ENCODE results near the gene MGAT4C. TPM values are rescaled to one million over a fixed set of nuclear protein-coding genes. Genes with fewer than 3 reads are reported as not detected.

Gene MGAT4C
- total RNA-seq, 1 experiment from 2014 or later = not detected

GRCh38 chr12:85927166-85927565 is 329.0 kb downstream of the MGAT4C start:
- H3K36me3 Mint-ChIP-seq (ENCODE audit: insufficient read depth, unreplicated experiment) = no peaks in the 10 kb centered on the region
- H3K9me3 Mint-ChIP-seq (ENCODE audit: unreplicated experiment) = no peaks in the 10 kb centered on the region
- no peak overlapping the region for H3K27ac Mint-ChIP-seq (ENCODE audit: low read depth, unreplicated experiment)
- POLR2A ChIA-PET = no interaction called here
- no peak for DNase-seq (ENCODE audit: unreplicated experiment)
- H3K4me3 Mint-ChIP-seq (ENCODE audit: unreplicated experiment) = no peak overlapping the region
- intact Hi-C loops (cut with micrococcal nuclease) = loop anchor here (10.0 kb wide), 1 partner anchor 988 kb away; no protein-coding TSS in a partner anchor
- no peaks in the 10 kb centered on the region for H3K27me3 Mint-ChIP-seq (ENCODE audit: insufficient read depth, unreplicated experiment)
- TF ChIP-seq CTCF (IDR thresholded peaks at IDR 0.05; ENCODE audit: unreplicated experiment) = no peak
- H3K4me1 Mint-ChIP-seq (ENCODE audit: insufficient read depth, unreplicated experiment) = no peaks in the 10 kb centered on the region
- CTCF ChIA-PET = interaction anchor here (1.0 kb wide), 1 partner anchor 1921 kb away, joined by 4 read pairs; no protein-coding TSS in a partner anchor
- no TSS peak for BruUV-seq (replicated peaks)

GRCh38 chr12:85923767-85924331 is 332.3 kb downstream of the MGAT4C start:
- intact Hi-C loops (cut with micrococcal nuclease) = loop anchor here (1.0 to 10.0 kb wide), 4 partner anchors 27 to 991 kb away; no protein-coding TSS in a partner anchor
- no peaks in the 10 kb centered on the region for H3K4me1 Mint-ChIP-seq (ENCODE audit: insufficient read depth, unreplicated experiment)
- H3K27me3 Mint-ChIP-seq (ENCODE audit: insufficient read depth, unreplicated experiment) = no peaks in the 10 kb centered on the region
- H3K4me3 Mint-ChIP-seq (ENCODE audit: unreplicated experiment) = no peak overlapping the region
- CTCF ChIA-PET = interaction anchor here (0.7 to 4.4 kb wide), 16 partner anchors 13 to 1924 kb away, joined by 3 to 26 read pairs (median 4); no protein-coding TSS in a partner anchor
- peak; percentile 38 for DNase-seq (ENCODE audit: unreplicated experiment)
- H3K36me3 Mint-ChIP-seq (ENCODE audit: insufficient read depth, unreplicated experiment) = no peaks in the 10 kb centered on the region
- BruUV-seq (replicated peaks) = no TSS peak
- no peaks in the 10 kb centered on the region for H3K9me3 Mint-ChIP-seq (ENCODE audit: unreplicated experiment)
- TF ChIP-seq CTCF (IDR thresholded peaks at IDR 0.05; ENCODE audit: unreplicated experiment) = peak; percentile 66
- POLR2A ChIA-PET = no interaction called here
- H3K27ac Mint-ChIP-seq (ENCODE audit: low read depth, unreplicated experiment) = no peak overlapping the region

GRCh38 chr12:85920324-85920947 is 335.8 kb downstream of the MGAT4C start:
- H3K27ac Mint-ChIP-seq (ENCODE audit: low read depth, unreplicated experiment) = no peak overlapping the region
- POLR2A ChIA-PET = interaction anchor here (0.5 to 1.1 kb wide), 2 partner anchors 76 to 452 kb away, joined by 3 to 4 read pairs; no protein-coding TSS in a partner anchor
- CTCF ChIA-PET = interaction anchor here (0.6 to 4.3 kb wide), 21 partner anchors 15 to 995 kb away, joined by 3 to 36 read pairs (median 3); no protein-coding TSS in a partner anchor
- intact Hi-C loops (cut with micrococcal nuclease) = loop anchor here (1.0 to 10.0 kb wide), 5 partner anchors 452 to 994 kb away; no protein-coding TSS in a partner anchor
- H3K4me3 Mint-ChIP-seq (ENCODE audit: unreplicated experiment) = no peak overlapping the region
- BruUV-seq (replicated peaks) = no TSS peak
- H3K36me3 Mint-ChIP-seq (ENCODE audit: insufficient read depth, unreplicated experiment) = no peaks in the 10 kb centered on the region
- H3K9me3 Mint-ChIP-seq (ENCODE audit: unreplicated experiment) = no peaks in the 10 kb centered on the region
- no peaks in the 10 kb centered on the region for H3K27me3 Mint-ChIP-seq (ENCODE audit: insufficient read depth, unreplicated experiment)
- peak; percentile 50 for TF ChIP-seq CTCF (IDR thresholded peaks at IDR 0.05; ENCODE audit: unreplicated experiment)
- DNase-seq (ENCODE audit: unreplicated experiment) = peak; percentile 39
- no peaks in the 10 kb centered on the region for H3K4me1 Mint-ChIP-seq (ENCODE audit: insufficient read depth, unreplicated experiment)

Data from MCF 10A (cell line).